ENCODE results near the gene GCSH. TPM values are rescaled to one million over a fixed set of nuclear protein-coding genes. Genes with fewer than 3 reads are reported as not detected.

GCSH gene
- total RNA-seq, 1 donor from 2014 or later, result 41.1 TPM

DNA sequence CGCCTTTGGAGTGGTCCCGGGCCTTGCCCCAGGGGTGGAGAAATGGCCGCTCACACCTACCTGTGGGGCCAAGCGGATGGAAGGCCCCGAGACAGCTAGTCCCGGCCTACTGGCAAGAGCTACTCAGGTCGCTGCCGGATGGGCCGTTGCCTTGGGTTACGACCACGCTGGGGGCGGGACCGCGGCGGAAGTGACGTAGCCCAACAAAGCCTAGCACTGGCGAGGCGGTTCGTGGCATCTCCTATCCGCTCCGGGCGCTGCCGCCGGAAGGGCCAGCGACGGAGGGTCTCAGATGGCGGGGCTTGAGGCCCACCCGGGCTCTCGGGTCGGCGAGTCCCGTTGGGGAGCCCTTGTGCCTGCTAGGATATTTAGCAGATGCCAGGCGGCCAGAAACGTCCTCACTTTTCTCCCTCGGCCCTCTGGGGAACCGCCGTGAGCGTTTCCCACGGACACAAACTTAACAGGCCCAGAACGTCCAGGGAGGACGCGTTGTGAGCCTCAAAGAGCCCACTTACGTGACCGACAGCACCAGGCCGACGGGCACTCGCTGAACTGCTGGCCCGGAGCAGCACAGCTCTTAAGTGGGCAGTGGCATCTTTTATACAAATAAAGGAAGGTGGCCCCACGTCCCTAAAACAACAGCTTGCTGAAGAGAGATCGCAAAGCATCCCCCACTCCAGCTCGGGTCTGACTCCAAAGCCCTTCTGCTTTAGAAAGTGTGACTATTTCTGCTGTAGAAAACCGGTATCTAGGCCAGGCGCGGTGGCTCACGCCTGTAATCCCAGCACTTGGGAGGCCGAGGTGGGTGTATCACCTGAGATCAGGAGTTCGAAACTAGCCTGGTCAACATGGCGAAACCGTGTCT lies 18.9 kb downstream of the GCSH start, which contains the start of gene C16orf46:
Gene C16orf46, minus strand, starts transcription at position 163 of the 865 bp plus-strand sequence. CDS start 13,283 bp downstream, outside the sequence.
- DNase-seq (ENCODE audit: low read depth) (peak; percentile 91), FAIRE-seq (peak; percentile 5)
- Mint-ChIP-seq H3K9me3 (ENCODE audit: unreplicated experiment) (no peaks in the 10 kb centered on the region), H3K27me3 (ENCODE audit: low read depth, unreplicated experiment) (no peaks in the 10 kb centered on the region), H3K27ac (ENCODE audit: unreplicated experiment) (no peak within 1 kb of the TSS), H3K4me1 (ENCODE audit: low read depth, unreplicated experiment) (no peaks in the 10 kb centered on the region), H3K36me3 (ENCODE audit: low read depth, unreplicated experiment) (no peaks in the 10 kb centered on the region), H3K4me3 (ENCODE audit: unreplicated experiment) (no peak within 1 kb of the TSS)
- H3K4me2 ChIP-seq (ENCODE audit: low read length), result peak within 1 kb of the TSS; percentile 93
- H3K79me2 ChIP-seq (ENCODE audit: insufficient read depth, low read length), result no peaks in the 10 kb centered on the region
- no peaks in the 10 kb centered on the region for H3K27me3 ChIP-seq (ENCODE audit: insufficient read depth, low read length)
- H3K27ac ChIP-seq (ENCODE audit: low read depth, low read length), result peak within 1 kb of the TSS; percentile 91
- no peaks in the 10 kb centered on the region for H4K20me1 ChIP-seq (ENCODE audit: insufficient read depth, low read length)
- peak within 1 kb of the TSS; percentile 77 for H3K4me3 ChIP-seq (ENCODE audit: insufficient read depth, low read depth, low read length)
- no peak for TF ChIP-seq EZH2 (IDR thresholded peaks at IDR 0.05; ENCODE audit: insufficient read depth, low read length)
- no peak for TF ChIP-seq CTCF (IDR thresholded peaks at IDR 0.05; ENCODE audit: insufficient read depth, low read depth, low read length)
- peak within 1 kb of the TSS; percentile 92 for H3K9ac ChIP-seq (ENCODE audit: low read length)
- peaks cover 3% of the 10 kb centered on the region for H3K4me1 ChIP-seq (ENCODE audit: insufficient read depth, low read length)
- H2AFZ ChIP-seq (ENCODE audit: low read depth, low read length), result peak within 1 kb of the TSS; percentile 96
- no peaks in the 10 kb centered on the region for H3K9me3 ChIP-seq (ENCODE audit: insufficient read depth, low read depth, low read length)
- no peaks in the 10 kb centered on the region for H3K36me3 ChIP-seq (ENCODE audit: insufficient read depth, low read length)

GRCh38 chr16:81076566-81077075 lies 19.6 kb downstream of the GCSH start:
- TF ChIP-seq EZH2 (IDR thresholded peaks at IDR 0.05; ENCODE audit: insufficient read depth, low read length) (no peak), CTCF (IDR thresholded peaks at IDR 0.05; ENCODE audit: insufficient read depth, low read depth, low read length) (no peak)
- no peaks in the 10 kb centered on the region for H3K36me3 Mint-ChIP-seq (ENCODE audit: low read depth, unreplicated experiment)
- Histone ChIP-seq H4K20me1 (ENCODE audit: insufficient read depth, low read length) (no peaks in the 10 kb centered on the region), H3K79me2 (ENCODE audit: insufficient read depth, low read length) (no peaks in the 10 kb centered on the region), H3K27me3 (ENCODE audit: insufficient read depth, low read length) (no peaks in the 10 kb centered on the region), H2AFZ (ENCODE audit: low read depth, low read length) (peak overlapping the region; percentile 96), H3K4me2 (ENCODE audit: low read length) (peak overlapping the region; percentile 93), H3K9ac (ENCODE audit: low read length) (peak overlapping the region; percentile 92), H3K36me3 (ENCODE audit: insufficient read depth, low read length) (no peaks in the 10 kb centered on the region), H3K27ac (ENCODE audit: low read depth, low read length) (peak overlapping the region; percentile 91), H3K4me1 (ENCODE audit: insufficient read depth, low read length) (peaks cover 3% of the 10 kb centered on the region), H3K4me3 (ENCODE audit: insufficient read depth, low read depth, low read length) (peak overlapping the region; percentile 77), H3K9me3 (ENCODE audit: insufficient read depth, low read depth, low read length) (no peaks in the 10 kb centered on the region)
- no peaks in the 10 kb centered on the region for H3K4me1 Mint-ChIP-seq (ENCODE audit: low read depth, unreplicated experiment)
- H3K9me3 Mint-ChIP-seq (ENCODE audit: unreplicated experiment), result no peaks in the 10 kb centered on the region
- no peak overlapping the region for H3K27ac Mint-ChIP-seq (ENCODE audit: unreplicated experiment)
- H3K27me3 Mint-ChIP-seq (ENCODE audit: low read depth, unreplicated experiment), result no peaks in the 10 kb centered on the region
- H3K4me3 Mint-ChIP-seq (ENCODE audit: unreplicated experiment), result no peak overlapping the region
- no peak for DNase-seq (ENCODE audit: low read depth)
- no peak for FAIRE-seq
